HG03045 (cell line): Measurements from ENCODE around the gene MISP.
"Not testable (repeated sequence)": the region's sequence is repeated elsewhere in the genome, so short reads cannot be mapped to it uniquely, and the experiment has no call there.

ENCODE experiments used
- ATAC-seq: cut with Tn5 transposase; IDR thresholded peaks from one replicate; pipeline ENCODE4 v1.9.1; 2021; ENCODE audit warnings: mild to moderate bottlenecking, moderate library complexity; ENCODE audit not compliant: unreplicated experiment

MISP gene

GRCh38 chr19:723714-724113, 27.2 kb upstream of the MISP start:
- no peak for ATAC-seq

- no peak for ATAC-seq
Measured at GRCh38 chr19:725461-726089, 25.3 kb upstream of the MISP start.

GRCh38 chr19:726993-727956, 23.6 kb upstream of the MISP start:
- ATAC-seq: no peak

GRCh38 chr19:728011-728410, 22.9 kb upstream of the MISP start:
- ATAC-seq: no peak

GRCh38 chr19:729564-729963, 21.3 kb upstream of the MISP start:
- ATAC-seq: not testable (repeated sequence)

GRCh38 chr19:729965-730668, 20.8 kb upstream of the MISP start:
- no peak for ATAC-seq

- ATAC-seq: no peak
Measured at GRCh38 chr19:731000-731399, 19.9 kb upstream of the MISP start.

- no peak for ATAC-seq
Measured at GRCh38 chr19:732148-733069, 18.5 kb upstream of the MISP start.

GRCh38 chr19:734716-735115, 16.2 kb upstream of the MISP start:
- ATAC-seq: no peak

GRCh38 chr19:736125-736524, 14.8 kb upstream of the MISP start:
- ATAC-seq: no peak

- ATAC-seq: no peak
Measured at GRCh38 chr19:737591-738093, 13.3 kb upstream of the MISP start.

- ATAC-seq: no peak
Measured at GRCh38 chr19:738509-739128, 12.3 kb upstream of the MISP start.

GRCh38 chr19:739998-740715, 10.8 kb upstream of the MISP start:
- no peak for ATAC-seq

GRCh38 chr19:740816-741505, 10.0 kb upstream of the MISP start:
- ATAC-seq: not testable (repeated sequence)

GRCh38 chr19:741506-742131, 9.3 kb upstream of the MISP start:
- ATAC-seq: no peak

GRCh38 chr19:742540-743075, 8.3 kb upstream of the MISP start:
- no peak for ATAC-seq

GRCh38 chr19:743168-743687, 7.7 kb upstream of the MISP start:
- ATAC-seq: no peak

GRCh38 chr19:745138-745537, 5.8 kb upstream of the MISP start:
- not testable (repeated sequence) for ATAC-seq
